ENCODE data around the gene TLE3.

The TLE3 gene

DNA sequence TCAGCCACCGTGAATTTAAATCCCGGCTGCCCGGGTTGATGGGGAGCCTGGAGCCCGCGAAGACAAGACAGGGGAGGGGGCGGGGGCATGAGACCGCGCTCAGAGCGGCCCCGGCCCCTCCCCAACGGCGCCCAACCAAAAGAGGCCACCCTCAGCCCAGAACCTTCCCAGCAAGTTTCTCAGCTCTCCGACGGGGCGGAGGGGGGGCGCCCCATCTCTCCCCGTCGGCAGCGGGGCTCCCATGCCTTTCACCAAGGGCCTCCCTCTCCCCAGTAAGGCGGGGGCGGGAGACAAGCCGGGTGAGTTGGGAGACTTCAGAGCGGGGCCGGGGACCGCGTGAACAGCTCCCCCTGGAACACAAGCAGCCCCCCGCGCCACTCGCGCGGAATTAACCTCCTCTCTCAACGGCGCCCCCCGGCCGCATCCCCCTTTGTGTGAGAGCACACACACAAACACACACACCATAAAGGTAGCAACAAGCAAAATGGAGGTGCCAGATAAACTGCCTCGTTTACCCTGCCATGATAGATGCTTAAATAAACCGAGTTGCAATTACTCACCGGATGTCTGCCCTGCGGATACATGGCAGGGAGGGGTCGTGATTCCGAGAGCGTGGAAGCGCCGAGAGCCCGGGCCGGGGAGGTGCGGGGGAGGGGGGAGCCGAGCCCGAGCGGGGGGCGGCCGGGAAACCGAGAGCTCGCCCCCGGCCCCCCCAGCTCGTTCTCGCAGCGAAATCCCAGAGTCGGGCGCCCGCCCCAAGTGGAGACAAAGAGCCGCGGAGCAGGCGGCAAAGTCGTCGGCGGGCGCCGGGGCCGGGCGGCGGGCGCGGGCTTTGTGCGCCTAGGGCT, 1.3 kb downstream of the TLE3 start (continued):
- TF ChIP-seq ZFP30 (CRISPR knock-in tag; IDR thresholded peaks at IDR 0.05) (no peak), CSDC2 (CRISPR knock-in tag; IDR thresholded peaks at IDR 0.05) (no peak), ZNF70 (CRISPR knock-in tag; IDR thresholded peaks at IDR 0.05) (no peak), BACH2 (CRISPR knock-in tag; IDR thresholded peaks at IDR 0.05; ENCODE audit: borderline replicate concordance) (no peak)

DNA sequence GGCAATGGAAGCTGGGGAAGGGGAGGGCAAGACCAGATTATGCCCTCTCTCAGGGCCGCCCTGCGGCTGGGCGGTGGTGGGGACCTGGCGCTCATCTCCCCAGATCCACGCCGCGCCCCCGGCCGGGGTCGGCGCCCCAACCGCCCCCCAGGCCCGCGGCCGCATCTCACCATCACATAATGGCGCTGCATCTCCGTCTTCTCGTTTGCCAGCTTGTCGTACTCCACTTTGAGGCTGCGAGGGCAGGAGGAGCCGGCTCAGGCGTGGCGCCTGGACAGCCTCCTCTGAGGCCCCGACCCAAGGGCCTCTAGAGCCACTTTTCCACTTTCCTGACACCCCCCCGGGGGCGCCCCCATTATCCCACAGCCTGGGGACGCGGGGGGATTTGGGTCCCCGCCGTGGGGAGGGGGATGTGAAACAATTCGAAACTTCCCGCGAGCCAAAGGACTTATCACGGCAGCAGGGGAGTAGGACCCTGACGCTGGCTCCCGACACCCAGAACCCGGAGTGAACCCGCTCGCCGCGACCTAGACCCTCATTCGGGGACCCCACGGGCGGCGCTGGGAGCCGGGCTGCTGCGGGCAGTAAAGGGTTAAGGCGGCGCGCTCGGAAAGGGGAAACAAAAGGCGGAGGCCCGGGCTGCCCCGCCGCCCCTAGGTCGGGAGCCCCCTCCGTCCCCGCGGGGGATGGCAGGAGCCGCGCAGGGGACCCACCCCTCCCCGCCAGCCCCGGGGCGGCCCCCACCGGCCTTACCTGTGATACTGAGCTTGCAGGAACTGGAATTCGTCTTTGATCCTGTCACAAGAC, 2.1 kb downstream of the TLE3 start:
- TF ChIP-seq RARB (CRISPR knock-in tag; IDR thresholded peaks at IDR 0.05) = no peak
- TF ChIP-seq ISL1 (CRISPR knock-in tag; IDR thresholded peaks at IDR 0.05) = no peak
- no peak for TF ChIP-seq TCF4 (CRISPR knock-in tag; IDR thresholded peaks at IDR 0.05; ENCODE audit: borderline replicate concordance)
- TF ChIP-seq ZFP30 (CRISPR knock-in tag; IDR thresholded peaks at IDR 0.05) = no peak
- no peak for TF ChIP-seq ZFP3 (CRISPR knock-in tag; IDR thresholded peaks at IDR 0.05)
- no peak for ATAC-seq

DNA sequence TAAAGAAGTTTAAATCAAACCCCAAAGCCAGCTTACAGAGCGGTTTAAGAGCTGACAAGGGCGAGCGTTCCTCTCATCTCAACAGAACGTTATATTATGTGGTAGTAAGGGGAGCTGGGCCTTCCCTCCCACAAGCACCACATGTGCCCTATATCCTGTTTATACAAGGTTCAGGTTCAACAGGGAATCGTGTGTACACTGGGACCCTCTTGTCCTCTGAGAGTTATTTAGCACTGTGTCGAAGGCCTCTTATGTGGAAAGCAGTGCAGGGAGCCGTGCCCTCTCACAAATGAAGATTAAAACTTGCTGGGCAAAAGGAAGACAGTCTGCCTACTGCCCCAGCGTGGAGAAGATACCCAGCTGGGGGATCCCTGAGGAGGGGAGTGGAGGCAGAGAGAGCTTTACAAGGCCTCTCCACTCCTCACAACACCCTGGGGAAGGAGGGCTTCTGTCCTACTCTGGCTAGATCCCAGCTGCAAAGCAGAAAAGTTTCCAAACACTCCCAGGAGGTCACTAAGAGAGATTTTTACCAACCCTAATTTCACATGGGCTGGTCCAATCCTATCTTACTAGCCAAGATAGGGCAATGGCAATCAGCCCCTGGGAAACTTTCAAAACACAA, 2.9 kb downstream of the TLE3 start:
- TF ChIP-seq ZNF565 (CRISPR knock-in tag; conservative IDR thresholded peaks at IDR 0.05; ENCODE audit: low read depth) = no peak
- no peak for ATAC-seq

DNA sequence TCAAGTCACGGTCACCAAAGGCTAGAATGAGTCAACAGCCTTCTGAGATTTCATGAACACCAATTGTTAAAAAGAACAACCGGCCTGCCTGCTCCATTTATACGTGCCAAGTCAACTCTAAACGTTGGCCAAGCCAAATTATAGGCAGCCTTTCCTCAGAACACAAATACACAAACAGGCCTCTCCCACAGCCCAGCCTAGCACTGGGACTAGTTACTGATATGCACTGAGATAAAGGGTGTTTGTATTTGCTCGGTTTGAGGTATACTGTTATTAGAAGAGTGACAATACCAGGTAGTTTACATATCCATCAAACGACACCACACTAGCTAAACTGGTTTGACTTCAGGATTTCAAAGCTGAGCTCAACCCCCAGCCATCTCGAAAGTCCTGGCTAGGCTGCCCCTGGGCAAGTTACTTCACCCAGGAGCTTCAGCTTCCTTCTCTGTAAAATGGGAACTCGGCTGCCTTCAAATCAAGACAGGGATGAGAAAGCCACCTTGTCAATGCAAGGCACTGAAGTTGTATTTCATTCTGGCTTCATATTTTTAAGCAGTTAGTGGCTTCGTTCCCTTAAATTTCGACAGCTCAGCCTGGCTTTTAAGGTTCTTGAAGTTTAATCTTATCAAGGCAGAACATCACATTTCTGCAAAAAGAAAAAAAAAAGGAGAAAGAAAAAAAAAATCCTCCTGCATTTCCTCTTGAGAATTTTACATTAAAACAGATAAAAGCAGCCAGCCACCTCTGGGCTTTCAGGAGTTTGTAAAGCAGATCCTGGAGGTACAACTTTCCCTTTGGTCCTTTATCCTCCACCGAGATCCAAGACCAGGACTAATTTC, 4.0 kb downstream of the TLE3 start:
- ATAC-seq = no peak
- TF ChIP-seq, protein P1, sequence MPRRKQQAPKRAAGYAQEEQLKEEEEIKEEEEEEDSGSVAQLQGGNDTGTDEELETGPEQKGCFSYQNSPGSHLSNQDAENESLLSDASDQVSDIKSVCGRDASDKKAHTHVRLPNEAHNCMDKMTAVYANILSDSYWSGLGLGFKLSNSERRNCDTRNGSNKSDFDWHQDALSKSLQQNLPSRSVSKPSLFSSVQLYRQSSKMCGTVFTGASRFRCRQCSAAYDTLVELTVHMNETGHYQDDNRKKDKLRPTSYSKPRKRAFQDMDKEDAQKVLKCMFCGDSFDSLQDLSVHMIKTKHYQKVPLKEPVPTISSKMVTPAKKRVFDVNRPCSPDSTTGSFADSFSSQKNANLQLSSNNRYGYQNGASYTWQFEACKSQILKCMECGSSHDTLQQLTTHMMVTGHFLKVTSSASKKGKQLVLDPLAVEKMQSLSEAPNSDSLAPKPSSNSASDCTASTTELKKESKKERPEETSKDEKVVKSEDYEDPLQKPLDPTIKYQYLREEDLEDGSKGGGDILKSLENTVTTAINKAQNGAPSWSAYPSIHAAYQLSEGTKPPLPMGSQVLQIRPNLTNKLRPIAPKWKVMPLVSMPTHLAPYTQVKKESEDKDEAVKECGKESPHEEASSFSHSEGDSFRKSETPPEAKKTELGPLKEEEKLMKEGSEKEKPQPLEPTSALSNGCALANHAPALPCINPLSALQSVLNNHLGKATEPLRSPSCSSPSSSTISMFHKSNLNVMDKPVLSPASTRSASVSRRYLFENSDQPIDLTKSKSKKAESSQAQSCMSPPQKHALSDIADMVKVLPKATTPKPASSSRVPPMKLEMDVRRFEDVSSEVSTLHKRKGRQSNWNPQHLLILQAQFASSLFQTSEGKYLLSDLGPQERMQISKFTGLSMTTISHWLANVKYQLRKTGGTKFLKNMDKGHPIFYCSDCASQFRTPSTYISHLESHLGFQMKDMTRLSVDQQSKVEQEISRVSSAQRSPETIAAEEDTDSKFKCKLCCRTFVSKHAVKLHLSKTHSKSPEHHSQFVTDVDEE (CRISPR knock-in tag; IDR thresholded peaks at IDR 0.05) = no peak
- TF ChIP-seq OSR1 (CRISPR knock-in tag; IDR thresholded peaks at IDR 0.05) (no peak), PPARA (CRISPR knock-in tag; IDR thresholded peaks at IDR 0.05; ENCODE audit: borderline replicate concordance) (no peak), RARB (CRISPR knock-in tag; IDR thresholded peaks at IDR 0.05) (no peak), ESRRG (CRISPR knock-in tag; IDR thresholded peaks at IDR 0.05) (no peak)
- TF ChIP-seq, protein P2, sequence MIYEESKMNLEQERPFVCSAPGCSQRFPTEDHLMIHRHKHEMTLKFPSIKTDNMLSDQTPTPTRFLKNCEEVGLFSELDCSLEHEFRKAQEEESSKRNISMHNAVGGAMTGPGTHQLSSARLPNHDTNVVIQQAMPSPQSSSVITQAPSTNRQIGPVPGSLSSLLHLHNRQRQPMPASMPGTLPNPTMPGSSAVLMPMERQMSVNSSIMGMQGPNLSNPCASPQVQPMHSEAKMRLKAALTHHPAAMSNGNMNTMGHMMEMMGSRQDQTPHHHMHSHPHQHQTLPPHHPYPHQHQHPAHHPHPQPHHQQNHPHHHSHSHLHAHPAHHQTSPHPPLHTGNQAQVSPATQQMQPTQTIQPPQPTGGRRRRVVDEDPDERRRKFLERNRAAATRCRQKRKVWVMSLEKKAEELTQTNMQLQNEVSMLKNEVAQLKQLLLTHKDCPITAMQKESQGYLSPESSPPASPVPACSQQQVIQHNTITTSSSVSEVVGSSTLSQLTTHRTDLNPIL (CRISPR knock-in tag; IDR thresholded peaks at IDR 0.05; ENCODE audit: low read depth) = no peak

DNA sequence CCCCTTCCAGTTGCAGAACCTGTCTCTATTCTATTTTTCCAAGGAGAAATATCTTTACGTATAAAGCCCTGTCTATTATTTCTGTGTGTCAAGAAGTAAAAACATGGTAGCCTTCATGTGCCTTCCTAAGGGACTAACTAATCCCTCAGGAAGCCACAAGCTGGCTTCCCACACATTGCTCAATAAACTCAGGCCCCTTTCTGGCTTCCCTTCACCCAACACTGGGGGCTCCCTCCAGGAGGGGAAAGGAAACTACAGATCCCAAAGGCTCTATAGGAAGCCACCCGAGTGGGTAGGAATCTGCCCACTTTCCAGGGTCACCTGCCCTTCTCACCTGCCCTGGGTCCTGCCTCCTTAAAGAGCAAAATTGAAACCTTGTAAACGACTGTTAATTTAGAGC, 4.6 kb downstream of the TLE3 start:
- ATAC-seq = no peak
- no peak for TF ChIP-seq PPARA (CRISPR knock-in tag; IDR thresholded peaks at IDR 0.05; ENCODE audit: borderline replicate concordance)
- no peak for TF ChIP-seq TOX (CRISPR knock-in tag; IDR thresholded peaks at IDR 0.05; ENCODE audit: borderline replicate concordance)
- TF ChIP-seq SNAI2 (CRISPR knock-in tag; IDR thresholded peaks at IDR 0.05) = no peak
- no peak for TF ChIP-seq GLIS3 (CRISPR knock-in tag; IDR thresholded peaks at IDR 0.05)
- TF ChIP-seq ZFP3 (CRISPR knock-in tag; IDR thresholded peaks at IDR 0.05) = no peak
- TF ChIP-seq ZNF70 (CRISPR knock-in tag; IDR thresholded peaks at IDR 0.05) = no peak
- TF ChIP-seq ZNF8 (CRISPR knock-in tag; IDR thresholded peaks at IDR 0.05) = no peak
- no peak for TF ChIP-seq ISL1 (CRISPR knock-in tag; IDR thresholded peaks at IDR 0.05)
- TF ChIP-seq, protein P1 (CRISPR knock-in tag; IDR thresholded peaks at IDR 0.05) = no peak
- TF ChIP-seq ZC3H10 (CRISPR knock-in tag; IDR thresholded peaks at IDR 0.05) = no peak
- TF ChIP-seq, protein P3, sequence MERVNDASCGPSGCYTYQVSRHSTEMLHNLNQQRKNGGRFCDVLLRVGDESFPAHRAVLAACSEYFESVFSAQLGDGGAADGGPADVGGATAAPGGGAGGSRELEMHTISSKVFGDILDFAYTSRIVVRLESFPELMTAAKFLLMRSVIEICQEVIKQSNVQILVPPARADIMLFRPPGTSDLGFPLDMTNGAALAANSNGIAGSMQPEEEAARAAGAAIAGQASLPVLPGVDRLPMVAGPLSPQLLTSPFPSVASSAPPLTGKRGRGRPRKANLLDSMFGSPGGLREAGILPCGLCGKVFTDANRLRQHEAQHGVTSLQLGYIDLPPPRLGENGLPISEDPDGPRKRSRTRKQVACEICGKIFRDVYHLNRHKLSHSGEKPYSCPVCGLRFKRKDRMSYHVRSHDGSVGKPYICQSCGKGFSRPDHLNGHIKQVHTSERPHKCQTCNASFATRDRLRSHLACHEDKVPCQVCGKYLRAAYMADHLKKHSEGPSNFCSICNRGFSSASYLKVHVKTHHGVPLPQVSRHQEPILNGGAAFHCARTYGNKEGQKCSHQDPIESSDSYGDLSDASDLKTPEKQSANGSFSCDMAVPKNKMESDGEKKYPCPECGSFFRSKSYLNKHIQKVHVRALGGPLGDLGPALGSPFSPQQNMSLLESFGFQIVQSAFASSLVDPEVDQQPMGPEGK (CRISPR knock-in tag; IDR thresholded peaks at IDR 0.05; ENCODE audit: borderline replicate concordance) = no peak

All from SK-N-SH treated with all-trans-retinoic acid at 6 μM for 48 hours (cell line).